Measurements from ENCODE around the gene ATP5PO. TPM values are rescaled to one million over a fixed set of nuclear protein-coding genes. Genes with fewer than 3 reads are reported as not detected.

Gene ATP5PO, protein sequence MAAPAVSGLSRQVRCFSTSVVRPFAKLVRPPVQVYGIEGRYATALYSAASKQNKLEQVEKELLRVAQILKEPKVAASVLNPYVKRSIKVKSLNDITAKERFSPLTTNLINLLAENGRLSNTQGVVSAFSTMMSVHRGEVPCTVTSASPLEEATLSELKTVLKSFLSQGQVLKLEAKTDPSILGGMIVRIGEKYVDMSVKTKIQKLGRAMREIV
- polyA plus RNA-seq (2011; rRNA removed) (177 and 262 TPM in 2 replicates), polyA minus RNA-seq (2011; rRNA and poly(A)+ RNA removed) (21.0 and 33.0 TPM in 2 replicates)

DNA sequence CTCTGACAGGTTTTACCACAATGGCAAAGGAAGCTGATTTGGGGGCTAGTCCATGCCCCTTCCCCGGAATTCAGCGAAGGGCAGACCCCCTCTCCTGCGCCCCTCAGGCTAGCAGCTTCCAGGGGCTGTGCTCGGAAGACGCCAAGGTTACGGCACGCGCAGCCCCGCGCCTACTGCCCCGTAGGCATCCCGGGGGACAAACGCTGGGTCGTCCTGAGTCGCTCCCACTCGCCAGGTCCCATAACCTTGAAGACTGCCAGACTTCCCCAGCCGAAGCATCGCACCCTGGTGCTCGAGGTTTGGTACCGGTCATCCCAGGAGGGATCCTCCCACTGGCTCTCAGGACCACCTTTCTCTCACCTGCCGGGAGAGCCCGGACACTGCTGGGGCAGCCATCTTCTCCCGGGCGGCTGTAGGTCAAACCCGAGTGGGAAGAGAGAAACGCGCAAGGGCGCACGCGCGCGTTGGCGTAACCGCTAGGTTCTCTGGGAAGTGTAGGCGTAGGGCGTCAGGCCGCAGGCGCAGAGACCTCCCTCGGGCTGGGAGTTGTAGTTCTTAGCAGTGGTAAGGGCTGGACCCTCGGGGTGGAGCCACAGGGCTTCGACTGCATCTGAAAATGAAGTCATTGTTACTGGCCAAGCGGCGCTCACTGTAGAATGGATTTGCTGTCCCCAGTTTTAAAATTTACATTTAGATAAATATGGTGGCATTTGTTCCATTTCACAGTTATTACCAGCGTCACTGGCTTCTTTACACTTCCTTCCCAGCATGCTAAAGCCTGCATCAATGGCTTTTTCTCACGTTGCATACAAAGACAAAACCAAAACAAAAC is at the start of gene ATP5PO:
ATP5PO (minus strand) TSS at position 437 of the 832 bp plus-strand sequence; CDS start at position 396, 41 bp downstream.
- H3K36me3 ChIP-seq (ENCODE audit: control insufficient read depth, insufficient read depth, low read length) = no peaks in the 10 kb centered on the region
- peak within 1 kb of the TSS; percentile 72 for H3K4me3 ChIP-seq (ENCODE audit: low read depth, low read length)
- peak; percentile 91 for DNase-seq (ENCODE audit: low read depth)
- TF ChIP-seq, protein P1, sequence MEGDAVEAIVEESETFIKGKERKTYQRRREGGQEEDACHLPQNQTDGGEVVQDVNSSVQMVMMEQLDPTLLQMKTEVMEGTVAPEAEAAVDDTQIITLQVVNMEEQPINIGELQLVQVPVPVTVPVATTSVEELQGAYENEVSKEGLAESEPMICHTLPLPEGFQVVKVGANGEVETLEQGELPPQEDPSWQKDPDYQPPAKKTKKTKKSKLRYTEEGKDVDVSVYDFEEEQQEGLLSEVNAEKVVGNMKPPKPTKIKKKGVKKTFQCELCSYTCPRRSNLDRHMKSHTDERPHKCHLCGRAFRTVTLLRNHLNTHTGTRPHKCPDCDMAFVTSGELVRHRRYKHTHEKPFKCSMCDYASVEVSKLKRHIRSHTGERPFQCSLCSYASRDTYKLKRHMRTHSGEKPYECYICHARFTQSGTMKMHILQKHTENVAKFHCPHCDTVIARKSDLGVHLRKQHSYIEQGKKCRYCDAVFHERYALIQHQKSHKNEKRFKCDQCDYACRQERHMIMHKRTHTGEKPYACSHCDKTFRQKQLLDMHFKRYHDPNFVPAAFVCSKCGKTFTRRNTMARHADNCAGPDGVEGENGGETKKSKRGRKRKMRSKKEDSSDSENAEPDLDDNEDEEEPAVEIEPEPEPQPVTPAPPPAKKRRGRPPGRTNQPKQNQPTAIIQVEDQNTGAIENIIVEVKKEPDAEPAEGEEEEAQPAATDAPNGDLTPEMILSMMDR (IDR thresholded peaks at IDR 0.05; ENCODE audit: insufficient read depth, low read depth, low read length) = no peak
- CTCF ChIA-PET = interaction anchor here (1.3 to 2.0 kb wide), 2 partner anchors 11 to 14 kb away, joined by 4 to 5 read pairs; no protein-coding TSS in a partner anchor
- H3K27me3 ChIP-seq (ENCODE audit: control insufficient read depth, insufficient read depth, low read length) = no peaks in the 10 kb centered on the region
- POLR2A ChIA-PET = no interaction called here

DNA sequence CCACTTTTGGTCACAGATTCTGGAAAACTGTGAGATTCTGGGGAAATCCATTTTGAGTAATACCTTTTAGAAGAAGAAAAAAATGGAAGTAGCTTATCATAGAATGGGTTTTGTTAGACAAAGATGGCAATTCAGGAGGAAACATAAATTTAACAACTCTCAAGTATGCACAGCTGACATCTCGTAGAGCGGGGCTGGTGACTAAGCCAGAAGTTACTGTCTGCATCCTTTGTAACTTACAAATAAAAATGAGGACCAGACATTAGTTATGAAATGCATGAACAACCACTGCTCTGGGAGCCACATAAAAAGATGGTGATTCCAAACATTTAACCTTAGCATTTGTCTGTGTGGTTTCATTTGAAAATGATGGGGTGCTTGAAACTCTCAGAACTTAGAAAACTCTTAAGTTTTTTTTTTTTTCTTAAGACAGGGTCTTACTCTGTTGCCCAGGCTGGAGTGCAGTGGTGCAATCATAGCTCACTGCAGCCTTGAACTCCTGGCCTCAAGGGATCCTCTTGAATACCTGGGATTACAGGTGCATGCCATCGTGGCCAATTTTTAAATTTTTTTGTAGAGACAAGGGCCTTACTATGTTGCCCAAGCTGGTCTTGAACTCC is 49.2 kb upstream of the ATP5PO start:
- Histone ChIP-seq H3K27me3 (ENCODE audit: control insufficient read depth, insufficient read depth, low read length) (no peaks in the 10 kb centered on the region), H3K36me3 (ENCODE audit: control insufficient read depth, insufficient read depth, low read length) (no peaks in the 10 kb centered on the region), H3K4me3 (ENCODE audit: low read depth, low read length) (no peak overlapping the region)
- TF ChIP-seq, protein P1 (IDR thresholded peaks at IDR 0.05; ENCODE audit: insufficient read depth, low read depth, low read length) = no peak
- POLR2A ChIA-PET = no interaction called here
- CTCF ChIA-PET = interaction anchor here (1.0 to 1.4 kb wide), 2 partner anchors 40 to 237 kb away, joined by 4 to 5 read pairs; no protein-coding TSS in a partner anchor
- DNase-seq (ENCODE audit: low read depth) = no peak

DNA sequence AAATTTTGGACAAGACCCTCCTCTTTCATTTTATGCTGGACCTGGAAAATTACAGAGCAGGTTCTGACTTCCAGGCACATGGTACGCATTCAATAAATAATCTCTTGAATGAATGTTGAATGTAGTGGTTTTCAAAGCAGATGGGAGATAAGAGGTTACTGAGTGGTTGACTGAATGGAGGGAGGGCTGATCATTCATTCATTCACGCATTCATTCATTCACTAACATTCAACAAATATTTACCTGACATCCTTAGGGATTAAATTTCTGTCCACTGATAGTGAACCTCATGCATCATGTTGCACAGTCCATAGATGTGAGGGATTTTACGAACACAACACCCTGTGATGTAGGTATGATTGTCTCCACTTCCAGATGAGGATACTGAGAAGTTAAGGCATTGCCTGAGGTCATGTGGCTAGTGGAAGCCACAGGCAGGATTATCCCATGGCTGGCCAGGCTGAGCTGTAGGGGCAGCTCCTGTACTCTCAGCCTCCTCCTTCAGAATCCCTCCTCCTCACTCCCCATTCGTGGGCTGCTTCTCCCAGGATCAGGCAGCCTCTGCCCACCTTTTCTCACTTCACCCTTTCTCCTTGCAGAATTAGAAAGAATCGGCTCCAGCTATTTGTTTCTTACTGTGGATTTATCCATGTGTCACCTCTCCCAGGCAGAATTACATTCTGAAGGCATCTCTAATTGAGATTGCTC is 48.4 kb upstream of the ATP5PO start:
- no peak for DNase-seq (ENCODE audit: low read depth)
- no peak overlapping the region for H3K4me3 ChIP-seq (ENCODE audit: low read depth, low read length)
- TF ChIP-seq, protein P1 (IDR thresholded peaks at IDR 0.05; ENCODE audit: insufficient read depth, low read depth, low read length) = no peak
- ChIA-PET POLR2A (no interaction called here), CTCF (interaction anchor here (1.0 to 2.2 kb wide), 3 partner anchors 40 to 238 kb away, joined by 4 to 5 read pairs (median 5); no protein-coding TSS in a partner anchor)
- no peaks in the 10 kb centered on the region for H3K36me3 ChIP-seq (ENCODE audit: control insufficient read depth, insufficient read depth, low read length)
- no peaks in the 10 kb centered on the region for H3K27me3 ChIP-seq (ENCODE audit: control insufficient read depth, insufficient read depth, low read length)

DNA sequence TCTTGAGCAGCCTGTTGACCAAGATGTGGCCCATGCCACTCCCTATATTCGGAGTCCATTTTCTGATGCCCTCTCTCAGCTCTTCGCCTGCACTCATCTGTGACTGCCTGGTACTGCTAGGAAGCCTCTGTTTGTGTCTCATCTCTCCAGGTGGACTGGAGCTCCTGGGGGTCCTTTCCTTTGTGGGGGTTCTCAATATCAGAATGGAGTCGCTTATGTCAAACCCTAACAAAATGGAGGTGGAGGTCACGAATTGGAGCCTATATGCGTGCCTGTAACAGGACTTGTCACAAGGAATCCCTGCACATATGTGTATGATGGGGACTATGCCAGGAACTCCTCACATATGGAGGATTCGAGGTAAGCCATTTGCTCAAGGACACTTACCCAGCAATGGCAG is 46.7 kb upstream of the ATP5PO start:
- ChIA-PET CTCF (interaction anchor here (1.1 to 2.2 kb wide), 4 partner anchors 8 to 38 kb away, joined by 3 to 5 read pairs (median 3); no protein-coding TSS in a partner anchor), POLR2A (no interaction called here)
- H3K27me3 ChIP-seq (ENCODE audit: control insufficient read depth, insufficient read depth, low read length) = no peaks in the 10 kb centered on the region
- no peak overlapping the region for H3K4me3 ChIP-seq (ENCODE audit: low read depth, low read length)
- TF ChIP-seq, protein P1 (IDR thresholded peaks at IDR 0.05; ENCODE audit: insufficient read depth, low read depth, low read length) = no peak
- H3K36me3 ChIP-seq (ENCODE audit: control insufficient read depth, insufficient read depth, low read length) = no peaks in the 10 kb centered on the region
- no peak for DNase-seq (ENCODE audit: low read depth)
